ENCODE data around the gene POLR1A. TPM values are rescaled to one million over a fixed set of nuclear protein-coding genes. Genes with fewer than 3 reads are reported as not detected.

Gene POLR1A
- total and polyA plus RNA-seq, 2 of the 8 experiments (the other 6 are each of a cell fraction or from before 2014, with no cell fraction given), result 8.9 to 58.1 TPM

- Histone ChIP-seq H2AFZ (ENCODE audit: low read length) (no peak overlapping the region), H3K27ac (ENCODE audit: low read depth, low read length) (no peak overlapping the region)
- no peak for DNase-seq (ENCODE audit: low read depth in 1 of 2, low spot score in 2 of 2)
Measured at GRCh38 chr2:85996591-85996990, 109.1 kb downstream of the POLR1A start.

More at GRCh38 chr2:85996591-85996990, 109.1 kb downstream of the POLR1A start:
- Histone ChIP-seq H2BK20ac (ENCODE audit: low read length) (no peak overlapping the region), H3K4ac (replicated peaks; ENCODE audit: insufficient read length, low read depth, low read length) (no peak overlapping the region), H3K9me3 (ENCODE audit: insufficient read depth in 2 of 2, low read depth in 1 of 2, low read length in 1 of 2) (no peaks in the 10 kb centered on the region), H3K23ac (ENCODE audit: insufficient read length) (no peak overlapping the region), H4K8ac (ENCODE audit: extremely low read depth, insufficient read depth, low read length) (no peak overlapping the region; the same call in 1 of the 2 replicates), H3K23me2 (ENCODE audit: low read depth, low read length) (no peaks in the 10 kb centered on the region), H2BK5ac (ENCODE audit: low read depth, low read length) (no peak overlapping the region), H4K20me1 (replicated peaks in 1 of 2; ENCODE audit: control insufficient read depth in 1 of 2, insufficient read depth in 2 of 2, low read length in 2 of 2) (no peaks in the 10 kb centered on the region), H3K36me3 (ENCODE audit: control insufficient read depth in 2 of 4, insufficient read depth in 4 of 4, low read length in 3 of 4) (no peaks in the 10 kb centered on the region), H4K91ac (replicated peaks; ENCODE audit: insufficient read length, low read length) (no peak overlapping the region), H3K4me1 (replicated peaks in 1 of 4; ENCODE audit: control insufficient read depth in 3 of 4, insufficient read depth in 4 of 4, low read length in 3 of 4) (peaks cover 0 to 4% (median 2%) of the 10 kb centered on the region in 4 experiments; a peak in 3 of 7 replicates), H3K79me2 (ENCODE audit: control insufficient read depth in 1 of 2, insufficient read depth in 2 of 2, low read length in 2 of 2) (no peaks in the 10 kb centered on the region), H3K18ac (ENCODE audit: extremely low read depth, low read length) (no peak overlapping the region), H2BK12ac (ENCODE audit: low read depth, low read length) (no peak overlapping the region), H2BK15ac (ENCODE audit: low read length) (no peak overlapping the region), H3K56ac (replicated peaks; ENCODE audit: insufficient read length, low read depth, low read length) (no peak overlapping the region), H3K14ac (ENCODE audit: insufficient read length) (no peak overlapping the region), H3K27me3 (replicated peaks in 1 of 4; ENCODE audit: control insufficient read depth in 3 of 4, extremely low read depth in 1 of 4, insufficient read depth in 3 of 4, low read length in 3 of 4) (no peaks in the 10 kb centered on the region), H3K4me2 (ENCODE audit: insufficient read depth in 1 of 2, low read depth in 2 of 2, low read length in 2 of 2) (no peak overlapping the region), H3K79me1 (ENCODE audit: low read depth, low read length) (no peaks in the 10 kb centered on the region), H3K9ac (replicated peaks in 1 of 4; ENCODE audit: extremely low read depth in 1 of 4, low read depth in 3 of 4, low read length in 3 of 4) (no peak overlapping the region), H2AK5ac (ENCODE audit: low read depth, low read length) (no peak overlapping the region), H3K4me3 (ENCODE audit: extremely low read depth in 1 of 4, insufficient read depth in 2 of 4, low read depth in 3 of 4, low read length in 4 of 4) (no peak overlapping the region), H2BK120ac (replicated peaks; ENCODE audit: low read depth, low read length) (no peak overlapping the region), H4K5ac (ENCODE audit: insufficient read length, low read depth, low read length) (no peak overlapping the region)
- TF ChIP-seq POU5F1 (IDR thresholded peaks at IDR 0.05; ENCODE audit: low read depth, low read length) (no peak), EGR1 (IDR thresholded peaks at IDR 0.05; ENCODE audit: borderline replicate concordance, low read depth, low read length) (no peak), JUN (IDR thresholded peaks at IDR 0.05; ENCODE audit: low read depth, low read length) (no peak)
- no peak for FAIRE-seq
- CTCF ChIA-PET (ENCODE audit: partially characterized antibody), result interaction anchor here (0.9 to 1.2 kb wide), 3 partner anchors 19 to 109 kb away, joined by 3 to 6 read pairs (median 3); no protein-coding TSS in a partner anchor
- POLR2A ChIA-PET (ENCODE audit: partially characterized antibody), result interaction anchor here (1.5 kb wide), 1 partner anchor 15 kb away, joined by 4 read pairs; no protein-coding TSS in a partner anchor
- WGBS, 2 experiments (ENCODE audit: extremely low coverage in 1 of 2, insufficient coverage in 1 of 2, insufficient read length in 1 of 2, insufficient replicate concordance in 2 of 2, low coverage in 1 of 2, low lambda C conversion rate in 2 of 2, missing lambda C conversion rate in 1 of 2), result 91% methylated on average over 2 of the region's 2 CpGs; no CpG with 5 or more reads in 1 of the 2 experiments

All from H1 (cell line).